Measurements from ENCODE around the gene LRP6.

GRCh38 chr12:12176402-12176801 is 90.4 kb downstream of the LRP6 start:
- TF ChIP-seq CTCF (IDR thresholded peaks at IDR 0.05 in 4 of 5, conservative IDR thresholded peaks at IDR 0.05 in 1 of 5) (no peak), POLR2A (IDR thresholded peaks at IDR 0.05) (no peak)
